ENCODE data around the gene FBRS. TPM values are rescaled to one million over a fixed set of nuclear protein-coding genes. Genes with fewer than 3 reads are reported as not detected.

Gene FBRS
- polyA plus RNA-seq, 1 experiment: 9.4 TPM

GRCh38 chr16:30645727-30646126 lies 12.5 kb upstream of the FBRS start:
- Histone ChIP-seq H3K27me3 (ENCODE audit: control insufficient read depth, insufficient read depth, low read length) (no peaks in the 10 kb centered on the region), H3K4me3 (ENCODE audit: low read depth, low read length) (no peak overlapping the region), H3K36me3 (ENCODE audit: control insufficient read depth, insufficient read depth, low read length) (no peaks in the 10 kb centered on the region)
- no peak for TF ChIP-seq CTCF (IDR thresholded peaks at IDR 0.05; ENCODE audit: insufficient read depth, low read depth, low read length)
- POLR2A ChIA-PET: no interaction called here
- CTCF ChIA-PET: no interaction called here
- DNase-seq (ENCODE audit: low read depth): no peak

- H3K27me3 ChIP-seq (ENCODE audit: control insufficient read depth, insufficient read depth, low read length): no peaks in the 10 kb centered on the region
- H3K4me3 ChIP-seq (ENCODE audit: low read depth, low read length): no peak overlapping the region
- H3K36me3 ChIP-seq (ENCODE audit: control insufficient read depth, insufficient read depth, low read length): no peaks in the 10 kb centered on the region
- ChIA-PET POLR2A (no interaction called here), CTCF (no interaction called here)
- TF ChIP-seq CTCF (IDR thresholded peaks at IDR 0.05; ENCODE audit: insufficient read depth, low read depth, low read length): no peak
- DNase-seq (ENCODE audit: low read depth): no peak
Observed at GRCh38 chr16:30647274-30647571, 11.0 kb upstream of the FBRS start.

GRCh38 chr16:30649725-30650368 lies 8.4 kb upstream of the FBRS start:
- H3K27me3 ChIP-seq (ENCODE audit: control insufficient read depth, insufficient read depth, low read length): no peaks in the 10 kb centered on the region
- DNase-seq (ENCODE audit: low read depth): no peak
- ChIA-PET CTCF (interaction anchor here (1.0 to 2.3 kb wide), 7 partner anchors 9 to 44 kb away, joined by 3 to 9 read pairs (median 4); no protein-coding TSS in a partner anchor), POLR2A (no interaction called here)
- peaks cover 5% of the 10 kb centered on the region for H3K36me3 ChIP-seq (ENCODE audit: control insufficient read depth, insufficient read depth, low read length)
- H3K4me3 ChIP-seq (ENCODE audit: low read depth, low read length): peak overlapping the region; percentile 15
- TF ChIP-seq CTCF (IDR thresholded peaks at IDR 0.05; ENCODE audit: insufficient read depth, low read depth, low read length): no peak

GRCh38 chr16:30650369-30651123 lies 7.7 kb upstream of the FBRS start, which contains the start of gene PRR14:
PRR14 (plus strand) TSS chr16:30650960; CDS start chr16:30651646, 686 bp downstream.
- CTCF ChIA-PET: interaction anchor here (0.6 to 2.3 kb wide), 9 partner anchors 9 to 116 kb away, joined by 3 to 9 read pairs (median 4); partner anchors contain the start of gene ZNF747
- POLR2A ChIA-PET: interaction anchor here (0.6 to 0.7 kb wide), 3 partner anchors 16 to 367 kb away, joined by 6 to 8 read pairs (median 8); no protein-coding TSS in a partner anchor
- no peak for TF ChIP-seq CTCF (IDR thresholded peaks at IDR 0.05; ENCODE audit: insufficient read depth, low read depth, low read length)
- peak; percentile 97 for DNase-seq (ENCODE audit: low read depth)
- Histone ChIP-seq H3K4me3 (ENCODE audit: low read depth, low read length) (peak within 1 kb of the TSS; percentile 88), H3K27me3 (ENCODE audit: control insufficient read depth, insufficient read depth, low read length) (no peaks in the 10 kb centered on the region), H3K36me3 (ENCODE audit: control insufficient read depth, insufficient read depth, low read length) (peaks cover 12% of the 10 kb centered on the region)
